Activated T-helper 1 cell treated with anti-CD3 and anti-CD28 coated beads, Interleukin-2, amount 50 U/mL, for 16 hours (primary cell): ENCODE data around the gene NEDD4L.
"Not testable (repeated sequence)": the region's sequence is repeated elsewhere in the genome, so short reads cannot be mapped to it uniquely, and the experiment has no call there.

ENCODE experiments used
- DNase-seq, 2 donors: peaks; one replicate each; pipeline ENCODE4 v3.0.0-alpha.2; 2020; ENCODE audit warnings: low read depth in 1 of 2, low spot score in 1 of 2

Gene NEDD4L

DNA sequence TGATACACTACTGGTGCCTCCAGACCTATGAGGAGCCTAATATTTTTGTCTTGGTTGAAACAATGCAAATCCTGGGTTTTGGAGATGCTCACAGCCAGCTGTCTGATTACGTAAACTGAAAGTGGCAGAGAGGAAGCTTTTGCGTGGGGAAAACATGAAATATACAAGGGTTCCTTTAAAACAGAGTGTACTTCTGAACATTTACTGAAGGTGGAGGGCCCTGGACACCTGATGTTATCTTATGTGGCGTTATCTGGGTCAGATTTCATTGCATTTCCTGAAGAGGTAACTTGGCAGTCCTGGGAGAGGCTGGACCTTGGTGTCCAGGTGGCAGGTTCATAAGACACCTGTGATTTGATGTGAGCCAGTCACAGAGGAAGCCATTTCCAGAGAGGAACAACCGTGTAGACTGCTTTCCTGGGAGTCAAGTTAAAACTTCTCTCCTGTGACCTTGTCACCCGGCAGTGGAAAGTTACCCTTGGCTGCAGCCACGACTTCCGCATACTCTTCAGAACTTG lies 105.0 kb downstream of the NEDD4L start:
- no peak for DNase-seq

GRCh38 chr18:58150772-58151171 lies 106.7 kb downstream of the NEDD4L start:
- no peak for DNase-seq

GRCh38 chr18:58152216-58152615 lies 108.2 kb downstream of the NEDD4L start:
- DNase-seq = no peak

GRCh38 chr18:58152891-58153290 lies 108.9 kb downstream of the NEDD4L start:
- no peak for DNase-seq

- DNase-seq = no peak
Observed at GRCh38 chr18:58156516-58156915, 112.5 kb downstream of the NEDD4L start.

- DNase-seq = no peak
Observed at GRCh38 chr18:58157237-58157636, 113.2 kb downstream of the NEDD4L start.

GRCh38 chr18:58158008-58158407 lies 114.0 kb downstream of the NEDD4L start:
- DNase-seq = no peak

GRCh38 chr18:58158459-58158858 lies 114.4 kb downstream of the NEDD4L start:
- no peak for DNase-seq

GRCh38 chr18:58161659-58162058 lies 117.6 kb downstream of the NEDD4L start:
- no peak for DNase-seq

- DNase-seq = no peak
Observed at GRCh38 chr18:58162127-58162526, 118.1 kb downstream of the NEDD4L start.

GRCh38 chr18:58163004-58163590 lies 119.1 kb downstream of the NEDD4L start:
- DNase-seq = no peak

DNA sequence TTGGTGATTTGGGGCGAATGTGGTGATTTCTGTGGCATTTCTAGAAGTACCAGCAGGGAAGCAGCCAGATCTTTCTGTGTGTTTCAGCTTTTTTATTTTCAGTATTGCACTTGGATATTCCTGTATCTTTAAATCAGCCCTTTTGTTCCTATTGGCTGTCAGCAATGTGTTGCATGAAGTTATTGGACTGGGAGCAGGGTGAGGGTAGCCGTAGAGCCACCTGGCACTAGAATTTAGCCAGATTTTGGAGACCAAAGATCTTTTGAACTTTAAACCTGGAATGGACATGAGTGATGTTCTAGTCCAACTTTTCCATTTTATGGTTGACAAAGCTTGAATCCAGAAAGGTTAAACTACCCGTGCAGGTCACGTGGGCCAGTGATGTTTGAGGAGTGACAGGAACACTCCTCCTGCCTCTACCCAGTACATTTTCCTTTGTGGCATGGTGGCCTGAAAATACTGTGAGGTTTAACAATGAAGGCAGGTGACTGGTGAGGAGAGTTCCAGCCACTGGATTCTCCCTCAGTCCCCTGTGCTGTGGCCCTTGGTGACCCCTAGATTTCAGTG lies 122.3 kb downstream of the NEDD4L start:
- DNase-seq = no peak

GRCh38 chr18:58167073-58167472 lies 123.0 kb downstream of the NEDD4L start:
- DNase-seq = no peak

DNA sequence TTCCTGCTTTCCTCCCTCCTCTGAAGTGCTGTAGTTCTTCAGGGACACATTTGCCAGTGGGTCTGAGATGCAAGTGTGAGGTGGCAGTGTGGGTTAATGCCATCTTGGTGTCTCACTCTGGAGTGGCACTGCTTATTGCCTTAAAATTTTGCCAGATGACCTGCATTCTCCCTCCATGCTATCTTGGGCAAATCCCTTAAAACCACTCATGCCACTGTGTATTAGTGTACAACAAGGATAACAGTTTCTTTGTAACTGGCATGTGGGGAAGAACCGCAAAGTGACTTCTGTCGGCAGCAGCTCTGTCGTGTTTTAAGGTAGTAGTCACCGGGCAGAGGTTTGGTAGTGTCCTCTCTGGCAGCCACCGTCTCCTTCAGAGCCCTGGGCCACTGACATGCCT lies 124.2 kb downstream of the NEDD4L start:
- DNase-seq = no peak

DNA sequence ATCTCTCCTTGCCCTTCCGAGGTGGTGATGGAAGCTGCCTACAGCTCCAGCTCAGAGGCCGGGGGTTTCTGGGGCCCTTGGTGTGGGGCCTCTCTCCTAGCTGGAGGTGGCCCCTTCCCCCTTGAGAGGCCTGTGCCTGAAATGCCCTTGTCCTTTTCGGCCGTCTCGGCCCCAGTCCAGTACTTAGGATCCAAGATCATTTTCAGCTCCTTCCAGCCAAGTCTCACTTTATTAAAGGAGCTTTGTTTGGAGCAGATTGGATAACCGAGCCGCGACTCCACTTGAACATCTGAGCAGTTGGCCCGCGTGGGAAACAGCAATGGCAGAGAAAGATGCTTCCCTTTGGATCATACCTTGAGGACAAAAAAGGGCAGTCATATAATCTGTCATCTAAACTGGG lies 125.0 kb downstream of the NEDD4L start:
- no peak for DNase-seq

- DNase-seq = no peak
Observed at GRCh38 chr18:58169472-58169871, 125.4 kb downstream of the NEDD4L start.

DNA sequence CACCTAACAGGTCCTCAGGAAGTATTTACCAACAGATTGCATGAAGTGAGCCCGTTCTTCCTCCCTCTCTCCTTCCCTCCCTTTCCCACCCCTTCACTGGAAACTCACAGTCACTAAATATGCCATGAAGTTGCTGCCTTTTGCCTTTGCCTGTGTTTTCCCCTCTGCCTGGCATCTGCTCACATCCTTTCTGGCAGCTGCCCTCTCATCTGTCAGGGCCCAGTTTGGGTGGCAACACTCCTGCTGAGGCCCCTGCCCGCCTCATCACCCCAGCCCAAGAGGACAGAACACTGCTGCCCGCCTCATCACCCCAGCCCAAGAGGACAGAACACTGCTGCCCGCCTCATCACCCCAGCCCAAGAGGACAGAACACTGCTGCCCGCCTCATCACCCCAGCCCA lies 126.0 kb downstream of the NEDD4L start:
- not testable (repeated sequence) for DNase-seq

GRCh38 chr18:58172031-58172430 lies 128.0 kb downstream of the NEDD4L start:
- no peak for DNase-seq

DNA sequence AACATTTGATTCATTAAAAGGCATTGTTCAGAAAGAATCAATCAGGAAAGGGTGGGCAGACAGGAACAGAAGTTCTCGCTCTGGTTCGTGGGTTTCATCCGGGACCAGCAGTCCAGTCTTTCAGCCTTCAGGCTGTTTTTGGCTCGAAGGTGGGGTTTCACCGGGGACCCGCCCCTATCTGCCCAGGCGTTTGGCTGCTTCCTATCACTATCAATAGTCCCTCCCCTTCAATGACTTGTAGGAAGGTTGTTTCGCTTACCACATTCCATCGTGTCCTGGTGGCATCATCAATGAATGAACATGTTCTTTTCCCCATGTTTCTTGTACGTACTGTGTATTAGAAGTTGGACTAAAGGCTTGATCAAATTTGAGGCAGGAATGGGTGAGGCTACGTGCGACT lies 130.3 kb downstream of the NEDD4L start:
- DNase-seq = no peak

DNA sequence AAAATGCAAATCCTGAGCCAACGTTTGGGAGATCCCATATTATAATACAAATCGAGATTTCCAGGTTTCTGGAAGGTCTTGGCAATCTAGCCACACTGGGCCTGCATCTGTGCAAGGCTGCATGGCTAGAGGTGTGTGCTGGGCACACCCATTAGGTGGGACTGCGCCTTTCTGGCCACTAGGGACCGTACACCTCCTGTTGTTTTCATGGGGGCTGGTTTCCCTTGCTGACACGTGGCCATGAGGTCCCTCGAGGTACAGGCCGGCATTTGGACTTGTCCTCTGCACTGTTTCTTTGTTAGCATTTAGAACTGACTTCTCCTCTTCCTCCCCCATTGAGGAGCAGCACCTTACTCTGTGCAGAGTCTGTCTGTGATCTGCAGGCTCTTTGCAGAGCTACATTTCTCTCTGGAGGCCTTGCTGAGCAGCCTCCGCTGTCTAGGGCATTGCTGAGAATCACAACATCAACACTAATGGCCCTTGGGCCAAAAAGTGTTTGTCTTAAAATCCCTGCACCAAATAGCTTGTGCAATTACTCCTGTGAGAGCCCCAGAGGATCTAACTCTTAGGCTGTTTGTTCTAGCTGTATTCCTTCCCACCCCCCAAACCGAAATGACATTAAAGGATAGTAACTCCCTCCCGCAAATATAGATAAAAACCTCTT lies 131.2 kb downstream of the NEDD4L start:
- DNase-seq = no peak

GRCh38 chr18:58175786-58176176 lies 131.8 kb downstream of the NEDD4L start:
- DNase-seq = no peak

- no peak for DNase-seq
Observed at GRCh38 chr18:58177004-58177717, 133.1 kb downstream of the NEDD4L start.
